HCT116 (cell line): Measurements from ENCODE around the gene GDNF. TPM values are rescaled to one million over a fixed set of nuclear protein-coding genes. Genes with fewer than 3 reads are reported as not detected.

Source experiments
- ATAC-seq: fragments of 200-7000 bp; cut with Tn5 transposase; 2 replicates; pipeline ENCODE4 v1.9.1; 2020; ENCODE audit warnings: mild to moderate bottlenecking, moderate library complexity
- BruUV-seq: library from RNA; stranded (reverse); fragments of 400-500 nt; replicated peaks from 2 replicates; lab custom pipeline; 2021; lab: Mats Ljungman, UMichigan
- CTCF ChIA-PET: fragments of 300-600 bp; sonication (Branson Sonifier 250); formaldehyde crosslinking; loops from one replicate; lab custom pipeline; 2021; ENCODE audit warnings: antibody characterized with exemption; lab: Charles Lee
- POLR2A ChIA-PET: fragments of 300-600, 350-600 bp; sonication (Branson Sonifier 250); formaldehyde crosslinking; loops from one replicate; lab custom pipeline; 2021; ENCODE audit warnings: antibody characterized with exemption; lab: Charles Lee
- RAD21 ChIA-PET, 2 experiments: fragments of 300-600 bp; sonication (Branson Sonifier 250); formaldehyde crosslinking; loops; one replicate each; lab custom pipeline; 2023; ENCODE audit warnings: low total read pairs in 2 of 2; ENCODE audit not compliant: uncharacterized antibody in 2 of 2, unreplicated experiment in 2 of 2, low non-redundant PET in 1 of 2; lab: Charles Lee
- DNase-seq: peaks from one replicate; pipeline ENCODE4 v3.0.0-alpha.2; 2010; ENCODE audit warnings: low read depth, low spot score
- H2AFZ ChIP-seq: fragments of 200-600 bp; shearing (Covaris generic), sonication (generic); 2 replicates; pipeline ENCODE4 v1.6.1; 2017; ENCODE audit warnings: low read depth, mixed run types, mixed read lengths, antibody characterized with exemption, low read length; ENCODE audit not compliant: poor library complexity, severe bottlenecking
- H3K27ac ChIP-seq: 2 replicates; pipeline ENCODE4 v1.5.1; 2012; ENCODE audit warnings: low read depth, low read length
- H3K27me3 ChIP-seq: fragments of 200-600 bp; sonication (generic); 2 replicates; pipeline ENCODE4 v1.6.1; 2016; ENCODE audit warnings: mixed run types, low read length, mixed read lengths; ENCODE audit not compliant: insufficient read depth
- H3K36me3 ChIP-seq, 2 experiments: fragments of 200-500 bp in 1 of 2; fragments of 200-600 bp in 1 of 2; sonication (Bioruptor generic) in 1 of 2; sonication (generic) in 1 of 2; 2 replicates each; pipeline versions ENCODE4 v1.5.1 to v1.6.1; 2014 to 2016; ENCODE audit warnings: low read length in 2 of 2, inconsistent platforms in 1 of 2, mixed read lengths in 1 of 2, mixed run types in 1 of 2; ENCODE audit not compliant: insufficient read depth in 2 of 2, control insufficient read depth in 1 of 2
- H3K4me1 ChIP-seq, 2 experiments: fragments of 200-600 bp in 1 of 2; sonication (generic) in 1 of 2; 2 replicates each; pipeline versions ENCODE4 v1.5.1 to v1.6.1; 2012 to 2017; ENCODE audit warnings: low read length in 2 of 2, inconsistent platforms in 1 of 2, mild to moderate bottlenecking in 1 of 2, mixed read lengths in 1 of 2, mixed run types in 1 of 2, moderate library complexity in 1 of 2; ENCODE audit not compliant: insufficient read depth in 2 of 2, control insufficient read depth in 1 of 2
- H3K4me2 ChIP-seq: fragments of 200-600 bp; sonication (generic); 2 replicates; pipeline ENCODE4 v1.6.1; 2017; ENCODE audit warnings: mixed run types, low read length, mixed read lengths
- H3K4me3 ChIP-seq, 2 experiments: fragments of 200-600 bp in 1 of 2; sonication (generic) in 1 of 2; replicated peaks in 1 of 2; 2 replicates each; pipeline ENCODE4 v1.5.1; 2011 to 2016; ENCODE audit warnings: low read length in 2 of 2, control low read depth in 1 of 2, low read depth in 1 of 2, mild to moderate bottlenecking in 1 of 2, mixed read lengths in 1 of 2, mixed run types in 1 of 2
- H3K79me2 ChIP-seq: fragments of 200-600 bp; sonication (generic); 2 replicates; pipeline ENCODE4 v1.6.1; 2017; ENCODE audit warnings: mild to moderate bottlenecking, mixed run types, low read length, moderate library complexity, mixed read lengths; ENCODE audit not compliant: insufficient read depth
- H3K9ac ChIP-seq: fragments of 200-600 bp; sonication (generic); 2 replicates; pipeline ENCODE4 v1.6.1; 2016; ENCODE audit warnings: low read length, mixed read lengths
- H3K9me2 ChIP-seq: fragments of 200-600 bp; sonication (generic), shearing (Covaris generic); 2 replicates; pipeline ENCODE4 v1.6.1; 2017; ENCODE audit warnings: mixed run types, mild to moderate bottlenecking, moderate library complexity; ENCODE audit not compliant: insufficient read depth
- H3K9me3 ChIP-seq, 2 experiments: fragments of 200-500 bp in 1 of 2; fragments of 200-600 bp in 1 of 2; sonication (Bioruptor generic) in 1 of 2; sonication (generic) in 1 of 2; 2 replicates each; pipeline ENCODE4 v1.6.1; 2014 to 2017; ENCODE audit warnings: low read length in 2 of 2, mixed read lengths in 2 of 2, inconsistent platforms in 1 of 2, low read depth in 1 of 2, mild to moderate bottlenecking in 1 of 2, mixed run types in 1 of 2, moderate library complexity in 1 of 2; ENCODE audit not compliant: control insufficient read depth in 1 of 2, insufficient read depth in 1 of 2
- H4K20me1 ChIP-seq: fragments of 200-600 bp; sonication (generic), shearing (Covaris generic); 2 replicates; pipeline ENCODE4 v1.6.1; 2017; ENCODE audit warnings: mixed run types, mild to moderate bottlenecking, moderate library complexity; ENCODE audit not compliant: insufficient read depth
- ATF3 ChIP-seq: IDR thresholded peaks from 2 replicates; pipeline ENCODE4 v1.6.1; 2012
- CBX3 ChIP-seq: IDR thresholded peaks from 2 replicates; pipeline ENCODE4 v1.6.1; 2012; ENCODE audit warnings: low read depth
- CEBPB ChIP-seq: IDR thresholded peaks from 2 replicates; pipeline ENCODE4 v1.6.1; 2012; ENCODE audit warnings: low read depth
- EGR1 ChIP-seq: IDR thresholded peaks from 2 replicates; pipeline ENCODE4 v1.6.1; 2012; ENCODE audit warnings: low read depth
- ELF1 ChIP-seq: IDR thresholded peaks from 2 replicates; pipeline ENCODE4 v1.6.1; 2012; ENCODE audit warnings: low read depth, borderline replicate concordance
- EZH2 ChIP-seq: fragments of 200-600 bp; sonication (generic); IDR thresholded peaks from 2 replicates; pipeline ENCODE4 v1.6.1; 2017; ENCODE audit warnings: antibody characterized with exemption, mixed run types
- FOSL1 ChIP-seq: IDR thresholded peaks from 2 replicates; pipeline ENCODE4 v1.6.1; 2012; ENCODE audit warnings: low read depth
- JUND ChIP-seq: IDR thresholded peaks from 2 replicates; pipeline ENCODE4 v1.6.1; 2012
- POLR2A ChIP-seq: IDR thresholded peaks from 2 replicates; pipeline ENCODE4 v1.7.0; 2011; ENCODE audit warnings: borderline replicate concordance; ENCODE audit not compliant: insufficient read depth, insufficient read length; ENCODE audit errors: extremely low read depth
- POLR2AphosphoS5 ChIP-seq: IDR thresholded peaks from 2 replicates; pipeline ENCODE4 v1.6.1; 2011; ENCODE audit warnings: mild to moderate bottlenecking, low read depth, low read length, moderate library complexity
- RAD21 ChIP-seq: IDR thresholded peaks from 2 replicates; pipeline ENCODE4 v1.6.1; 2012; ENCODE audit warnings: low read depth, mild to moderate bottlenecking
- SIN3A ChIP-seq: IDR thresholded peaks from 2 replicates; pipeline ENCODE4 v1.6.1; 2012; ENCODE audit warnings: low read depth
- SP1 ChIP-seq: IDR thresholded peaks from 2 replicates; pipeline ENCODE4 v1.6.1; 2012; ENCODE audit warnings: low read depth
- SRF ChIP-seq: IDR thresholded peaks from 2 replicates; pipeline ENCODE4 v1.6.1; 2012; ENCODE audit warnings: low read depth
- TCF7L2 ChIP-seq: IDR thresholded peaks from 2 replicates; pipeline ENCODE4 v1.7.0; 2011; ENCODE audit warnings: borderline replicate concordance, inconsistent platforms; ENCODE audit not compliant: insufficient read depth, insufficient read length; ENCODE audit errors: extremely low read depth
- YY1 ChIP-seq: IDR thresholded peaks from 2 replicates; pipeline ENCODE4 v1.6.1; 2011; ENCODE audit warnings: low read length, low read depth, moderate library complexity, mild to moderate bottlenecking; ENCODE audit not compliant: insufficient replicate concordance; ENCODE audit errors: extremely low read depth
- ZFX ChIP-seq: fragments of 450-650 bp; IDR thresholded peaks from 2 replicates; pipeline ENCODE4 v1.6.1; 2017
- ZNF274 ChIP-seq: fragments of 200-500 bp; sonication (Bioruptor generic); IDR thresholded peaks from 2 replicates; pipeline ENCODE4 v1.6.1; 2014; ENCODE audit warnings: mild to moderate bottlenecking, low read depth, low read length, inconsistent platforms
- intact Hi-C: fragments of 100-400 bp; cut with micrococcal nuclease; formaldehyde crosslinking; loops from 2 replicates; pipeline ENCODE4 v1.10.0; 2022
- total RNA-seq: library from RNA; stranded (reverse); gene quantifications from one replicate; pipeline ENCODE4 v1.2.1, GENCODE V29; 2021; ENCODE audit not compliant: unreplicated experiment

The GDNF gene
- total RNA-seq, 1 experiment from 2014 or later: not detected

- CTCF ChIA-PET: no interaction called here
- H3K27me3 ChIP-seq: no peaks in the 10 kb centered on the region
- no peaks in the 10 kb centered on the region for H4K20me1 ChIP-seq
- no peak overlapping the region for H2AFZ ChIP-seq
- H3K4me2 ChIP-seq: no peak overlapping the region
- no peak overlapping the region for H3K27ac ChIP-seq
- no peak overlapping the region for H3K4me3 ChIP-seq
- no peak overlapping the region for H3K9ac ChIP-seq
- RAD21 ChIA-PET: no interaction called here
- H3K79me2 ChIP-seq: no peaks in the 10 kb centered on the region
- no peaks in the 10 kb centered on the region for H3K9me2 ChIP-seq
- no peaks in the 10 kb centered on the region for H3K36me3 ChIP-seq
- no peaks in the 10 kb centered on the region for H3K9me3 ChIP-seq
- DNase-seq: no peak
- TF ChIP-seq SP1: no peak
- TF ChIP-seq CEBPB: no peak
- no peak for TF ChIP-seq SRF
- TF ChIP-seq POLR2AphosphoS5: no peak
- no peak for TF ChIP-seq TCF7L2
- no peak for TF ChIP-seq FOSL1
- no peak for TF ChIP-seq RAD21
- no peak for TF ChIP-seq ZNF274
- no peak for TF ChIP-seq ELF1
- TF ChIP-seq EGR1: no peak
- no peak for TF ChIP-seq CBX3
- H3K4me1 ChIP-seq: no peaks in the 10 kb centered on the region; a peak in 1 of 4 replicates
- intact Hi-C loops: no loop called here
- POLR2A ChIA-PET: no interaction called here
- ATAC-seq: no peak
- BruUV-seq: no TSS peak
These were observed 46.7 kb downstream of the GDNF start for GRCh38 chr5:37792975-37793631.

- no peak for ATAC-seq
- ChIA-PET POLR2A (no interaction called here), RAD21 (no interaction called here), CTCF (no interaction called here)
- Histone ChIP-seq H3K9me2 (no peaks in the 10 kb centered on the region), H3K27ac (no peak overlapping the region), H3K4me3 (no peak overlapping the region), H3K79me2 (no peaks in the 10 kb centered on the region), H3K4me1 (peaks cover 0 to 4% of the 10 kb centered on the region in 2 experiments; a peak in 1 of 4 replicates), H3K4me2 (no peak overlapping the region)
- intact Hi-C loops: no loop called here
- no TSS peak for BruUV-seq
- TF ChIP-seq TCF7L2 (no peak), YY1 (no peak), POLR2AphosphoS5 (no peak), CEBPB (no peak), SIN3A (no peak), RAD21 (no peak), JUND (no peak), EZH2 (no peak), ZFX (no peak), POLR2A (no peak), SP1 (no peak), ATF3 (no peak)
- TF ChIP-seq, all 23 proteins: peak for 0
- Histone ChIP-seq H3K9ac (no peak overlapping the region), H4K20me1 (no peaks in the 10 kb centered on the region), H2AFZ (no peak overlapping the region), H3K27me3 (no peaks in the 10 kb centered on the region), H3K36me3 (no peaks in the 10 kb centered on the region), H3K9me3 (no peaks in the 10 kb centered on the region)
- no peak for DNase-seq
These were observed 48.5 kb downstream of the GDNF start for GRCh38 chr5:37791321-37791720.
